Measurements from ENCODE around the gene DTWD2. TPM values are rescaled to one million over a fixed set of nuclear protein-coding genes. Genes with fewer than 3 reads are reported as not detected.
"Not testable (repeated sequence)": the region's sequence is repeated elsewhere in the genome, so short reads cannot be mapped to it uniquely, and the experiment has no call there.

The DTWD2 gene
- total RNA-seq, 4 donors from 2014 or later: 7.1 to 10.5 (median 9.1) TPM

GRCh38 chr5:118923295-118924005, 64.9 kb downstream of the DTWD2 start:
- no peak for DNase-seq (ENCODE audit: extremely low spot score)
- 88% methylated on average over 15 of the region's 15 CpGs for WGBS
- TF ChIP-seq EP300 (IDR thresholded peaks at IDR 0.05) (no peak), POLR2A (IDR thresholded peaks at IDR 0.05; ENCODE audit: low read depth) (no peak), CTCF (IDR thresholded peaks at IDR 0.05) (no peak), POLR2AphosphoS5 (IDR thresholded peaks at IDR 0.05) (no peak)
- Histone ChIP-seq H3K36me3 (peaks cover 0 to 5% (median 0%) of the 10 kb centered on the region in 4 donors), H3K9me3 (no peaks in the 10 kb centered on the region), H3K27ac (replicated peaks in 1 of 4) (no peak overlapping the region), H3K4me3 (no peak overlapping the region), H3K27me3 (no peaks in the 10 kb centered on the region), H3K4me1 (peaks cover 0 to 16% (median 7%) of the 10 kb centered on the region in 4 donors)
- intact Hi-C loops (cut with DNase I): no loop called here

- no peak overlapping the region for H3K4me3 ChIP-seq
- no peak overlapping the region for H3K27ac ChIP-seq (replicated peaks in 1 of 4)
- peaks cover 0 to 16% (median 7%) of the 10 kb centered on the region in 4 donors for H3K4me1 ChIP-seq
- no peaks in the 10 kb centered on the region for H3K9me3 ChIP-seq
- no peaks in the 10 kb centered on the region for H3K27me3 ChIP-seq
- 43% methylated on average over 2 of the region's 2 CpGs for WGBS
- intact Hi-C loops (cut with DNase I): no loop called here
- no peak for TF ChIP-seq POLR2A (IDR thresholded peaks at IDR 0.05; ENCODE audit: low read depth)
- TF ChIP-seq POLR2AphosphoS5 (IDR thresholded peaks at IDR 0.05): no peak
- TF ChIP-seq CTCF (IDR thresholded peaks at IDR 0.05): no peak
- no peak for TF ChIP-seq EP300 (IDR thresholded peaks at IDR 0.05)
- H3K36me3 ChIP-seq: peaks cover 0 to 5% (median 0%) of the 10 kb centered on the region in 4 donors
- DNase-seq (ENCODE audit: extremely low spot score): no peak
Measured at GRCh38 chr5:118921866-118922265, 66.5 kb downstream of the DTWD2 start.

GRCh38 chr5:118919016-118919415, 69.3 kb downstream of the DTWD2 start:
- H3K36me3 ChIP-seq: no peaks in the 10 kb centered on the region
- H3K4me3 ChIP-seq: no peak overlapping the region
- H3K4me1 ChIP-seq: peaks cover 0 to 15% (median 7%) of the 10 kb centered on the region in 4 donors
- no peaks in the 10 kb centered on the region for H3K9me3 ChIP-seq
- whole genome bisulfite sequencing: 52% methylated on average over 3 of the region's 3 CpGs
- TF ChIP-seq POLR2AphosphoS5 (IDR thresholded peaks at IDR 0.05): no peak
- TF ChIP-seq EP300 (IDR thresholded peaks at IDR 0.05): no peak
- no peak for TF ChIP-seq POLR2A (IDR thresholded peaks at IDR 0.05; ENCODE audit: low read depth)
- TF ChIP-seq CTCF (IDR thresholded peaks at IDR 0.05): no peak
- DNase-seq (ENCODE audit: extremely low spot score): no peak
- intact Hi-C loops (cut with DNase I): no loop called here
- no peaks in the 10 kb centered on the region for H3K27me3 ChIP-seq
- H3K27ac ChIP-seq (replicated peaks in 1 of 4): no peak overlapping the region

- TF ChIP-seq POLR2A (IDR thresholded peaks at IDR 0.05; ENCODE audit: low read depth): no peak
- TF ChIP-seq EP300 (IDR thresholded peaks at IDR 0.05): no peak
- TF ChIP-seq CTCF (IDR thresholded peaks at IDR 0.05): no peak
- TF ChIP-seq POLR2AphosphoS5 (IDR thresholded peaks at IDR 0.05): no peak
- H3K4me1 ChIP-seq: peaks cover 0 to 10% (median 5%) of the 10 kb centered on the region in 4 donors
- H3K4me3 ChIP-seq: no peak overlapping the region
- 92% methylated on average over 7 of the region's 7 CpGs for WGBS
- no peaks in the 10 kb centered on the region for H3K27me3 ChIP-seq
- intact Hi-C loops (cut with DNase I): no loop called here
- no peaks in the 10 kb centered on the region for H3K9me3 ChIP-seq
- H3K36me3 ChIP-seq: no peaks in the 10 kb centered on the region
- DNase-seq (ENCODE audit: extremely low spot score): no peak
- no peak overlapping the region for H3K27ac ChIP-seq (replicated peaks in 1 of 4)
Measured at GRCh38 chr5:118918232-118918631, 70.1 kb downstream of the DTWD2 start.

- intact Hi-C loops (cut with DNase I); H3K4me1 ChIP-seq; H3K36me3 ChIP-seq; DNase-seq (ENCODE audit: extremely low spot score); H3K27me3 ChIP-seq; H3K9me3 ChIP-seq; H3K27ac ChIP-seq (replicated peaks in 1 of 4); H3K4me3 ChIP-seq: not testable (repeated sequence)
- WGBS: 97% methylated on average over 5 of the region's 5 CpGs
Measured at GRCh38 chr5:118907536-118907935, 80.8 kb downstream of the DTWD2 start.

Measured in esophagus muscularis mucosa (tissue), 4 donors.